ENCODE results near the gene SETD2.

DNA sequence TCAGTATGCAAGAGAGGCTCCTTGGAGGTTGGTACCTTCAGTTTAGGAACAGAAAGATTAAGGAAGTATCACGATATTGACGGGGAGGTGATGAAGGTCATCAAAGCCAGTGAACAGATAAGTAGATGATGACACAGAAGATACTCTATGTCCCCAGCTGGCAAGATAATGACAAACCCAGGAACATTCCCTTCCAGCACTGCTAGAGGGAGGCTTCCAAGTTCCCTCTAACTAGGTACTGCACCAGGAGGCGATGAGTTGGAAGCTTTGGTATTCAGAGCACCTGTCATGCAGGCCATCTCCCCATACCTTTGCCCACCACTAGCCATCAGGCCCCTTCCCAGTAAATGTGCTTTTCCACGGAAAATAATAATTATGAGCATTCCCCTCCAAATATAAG is 143.6 kb downstream of the SETD2 start:
- TF ChIP-seq, protein P1, sequence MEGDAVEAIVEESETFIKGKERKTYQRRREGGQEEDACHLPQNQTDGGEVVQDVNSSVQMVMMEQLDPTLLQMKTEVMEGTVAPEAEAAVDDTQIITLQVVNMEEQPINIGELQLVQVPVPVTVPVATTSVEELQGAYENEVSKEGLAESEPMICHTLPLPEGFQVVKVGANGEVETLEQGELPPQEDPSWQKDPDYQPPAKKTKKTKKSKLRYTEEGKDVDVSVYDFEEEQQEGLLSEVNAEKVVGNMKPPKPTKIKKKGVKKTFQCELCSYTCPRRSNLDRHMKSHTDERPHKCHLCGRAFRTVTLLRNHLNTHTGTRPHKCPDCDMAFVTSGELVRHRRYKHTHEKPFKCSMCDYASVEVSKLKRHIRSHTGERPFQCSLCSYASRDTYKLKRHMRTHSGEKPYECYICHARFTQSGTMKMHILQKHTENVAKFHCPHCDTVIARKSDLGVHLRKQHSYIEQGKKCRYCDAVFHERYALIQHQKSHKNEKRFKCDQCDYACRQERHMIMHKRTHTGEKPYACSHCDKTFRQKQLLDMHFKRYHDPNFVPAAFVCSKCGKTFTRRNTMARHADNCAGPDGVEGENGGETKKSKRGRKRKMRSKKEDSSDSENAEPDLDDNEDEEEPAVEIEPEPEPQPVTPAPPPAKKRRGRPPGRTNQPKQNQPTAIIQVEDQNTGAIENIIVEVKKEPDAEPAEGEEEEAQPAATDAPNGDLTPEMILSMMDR (IDR thresholded peaks at IDR 0.05; ENCODE audit: borderline replicate concordance, extremely low read depth, low read length, poor library complexity, severe bottlenecking) = no peak
- TF ChIP-seq EZH2 (IDR thresholded peaks at IDR 0.05; ENCODE audit: borderline replicate concordance, low read depth, low read length, severe bottlenecking) = no peak

Data from DND-41 (cell line).